Neural progenitor cell (in vitro differentiated cells): ENCODE results near the gene VPS26B. TPM values are rescaled to one million over a fixed set of nuclear protein-coding genes. Genes with fewer than 3 reads are reported as not detected.
A peak's percentile ranks its signal among the peaks of the same experiment; 100 is the strongest.

Experiments used
- DNase-seq: peaks from one replicate; pipeline ENCODE4 v3.0.0-alpha.2; 2016; ENCODE audit warnings: low spot score
- H2AFZ ChIP-seq: fragments of 200-600 bp; sonication (generic); replicated peaks from 2 replicates; pipeline ENCODE4 v1.6.1; 2016; ENCODE audit warnings: antibody characterized with exemption
- H3F3A ChIP-seq: fragments of 200-600 bp; sonication (generic); 2 replicates; pipeline ENCODE4 v1.6.1; 2016; ENCODE audit warnings: antibody characterized with exemption, low read depth
- H3K27ac ChIP-seq: fragments of 200-600 bp; sonication (generic); 2 replicates; pipeline ENCODE4 v1.5.1; 2016; ENCODE audit warnings: mild to moderate bottlenecking
- H3K27me3 ChIP-seq: fragments of 200-600 bp; sonication (generic); 2 replicates; pipeline ENCODE4 v1.6.1; 2016; ENCODE audit warnings: mild to moderate bottlenecking, moderate library complexity
- H3K36me3 ChIP-seq: fragments of 200-600 bp; sonication (generic); 2 replicates; pipeline ENCODE4 v1.5.1; 2016
- H3K4me1 ChIP-seq: fragments of 200-600 bp; sonication (generic); 2 replicates; pipeline ENCODE4 v1.6.1; 2016; ENCODE audit warnings: mixed run types
- H3K4me2 ChIP-seq: fragments of 200-600 bp; sonication (generic); 2 replicates; pipeline ENCODE4 v1.6.1; 2016
- H3K4me3 ChIP-seq: fragments of 200-600 bp; sonication (generic); 2 replicates; pipeline ENCODE4 v1.5.1; 2016
- H3K79me2 ChIP-seq: fragments of 200-600 bp; sonication (generic); 2 replicates; pipeline ENCODE4 v1.6.1; 2016; ENCODE audit warnings: low read depth
- H3K9ac ChIP-seq: fragments of 200-600 bp; sonication (generic); 2 replicates; pipeline ENCODE4 v1.6.1; 2016
- H3K9me3 ChIP-seq: fragments of 200-600 bp; sonication (generic); 2 replicates; pipeline ENCODE4 v1.5.1; 2016; ENCODE audit warnings: low read depth
- H4K20me1 ChIP-seq: fragments of 200-600 bp; sonication (generic); 2 replicates; pipeline ENCODE4 v1.6.1; 2016; ENCODE audit warnings: low read depth
- H3K27ac Mint-ChIP-seq: 3 replicates; pipeline ENCODE4 v1.8.0; 2021; ENCODE audit warnings: mixed read lengths
- H3K27me3 Mint-ChIP-seq: 2 replicates; pipeline ENCODE4 v1.8.0; 2022; ENCODE audit warnings: low read depth, mild to moderate bottlenecking, inconsistent platforms, moderate library complexity, mixed read lengths; ENCODE audit not compliant: insufficient read depth
- H3K36me3 Mint-ChIP-seq: 3 replicates; pipeline ENCODE4 v1.8.0; 2021; ENCODE audit warnings: mixed read lengths
- H3K4me1 Mint-ChIP-seq: 3 replicates; pipeline ENCODE4 v1.8.0; 2021; ENCODE audit warnings: mixed read lengths
- H3K4me3 Mint-ChIP-seq: 3 replicates; pipeline ENCODE4 v1.8.0; 2021; ENCODE audit warnings: mild to moderate bottlenecking, moderate library complexity, mixed read lengths
- H3K9me3 Mint-ChIP-seq: 3 replicates; pipeline ENCODE4 v1.8.0; 2020; ENCODE audit warnings: mixed read lengths
- EZH2 ChIP-seq: fragments of 200-600 bp; sonication (generic); IDR thresholded peaks from 2 replicates; pipeline ENCODE4 v1.6.1; 2017; ENCODE audit warnings: antibody characterized with exemption, mild to moderate bottlenecking, moderate library complexity
- EZH2phosphoT487 ChIP-seq: fragments of 200-600 bp; sonication (generic); IDR thresholded peaks from 2 replicates; pipeline ENCODE4 v1.6.1; 2017; ENCODE audit warnings: antibody characterized with exemption
- total RNA-seq: library from RNA; depleted of rRNA; stranded (reverse); fragments of >200 nt; gene quantifications from 2 replicates; pipeline ENCODE4 v1.2.3, GENCODE V29; 2015; ENCODE audit warnings: low replicate concordance
- TF ChIP-seq, protein P1 (sequence below): fragments of 200-600 bp; sonication (generic); IDR thresholded peaks from 2 replicates; pipeline ENCODE4 v1.5.1; 2017; ENCODE audit warnings: antibody characterized with exemption, mild to moderate bottlenecking

VPS26B gene
- total RNA-seq, 1 donor from 2014 or later = 17.6 TPM

DNA sequence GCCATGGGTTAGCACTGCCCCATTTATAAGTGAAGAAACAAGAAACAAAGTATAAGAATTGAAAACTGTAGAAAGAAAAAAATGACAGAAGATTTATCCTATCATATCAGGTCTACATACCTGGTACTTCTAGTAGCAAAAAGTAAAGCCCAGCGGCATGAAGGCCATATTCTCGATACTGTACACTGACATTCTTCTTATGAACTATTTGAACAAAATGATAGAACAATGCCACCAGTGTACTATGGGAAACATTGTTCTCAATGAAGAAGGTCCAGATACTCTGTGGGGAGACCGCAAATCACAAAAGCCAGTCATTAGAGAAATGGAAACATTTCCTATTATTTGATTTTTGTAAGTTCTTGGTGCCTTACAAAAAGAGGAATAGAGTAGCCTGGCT lies 7.7 kb upstream of the VPS26B start:
- peaks cover under 1% of the 10 kb centered on the region for H3K4me1 Mint-ChIP-seq
- Histone ChIP-seq H3K9me3 (no peaks in the 10 kb centered on the region), H3K9ac (no peak overlapping the region), H3F3A (no peaks in the 10 kb centered on the region), H3K79me2 (peaks cover 72% of the 10 kb centered on the region), H2AFZ (no peak overlapping the region), H3K4me1 (no peaks in the 10 kb centered on the region), H3K36me3 (no peaks in the 10 kb centered on the region), H3K27me3 (no peaks in the 10 kb centered on the region), H3K4me2 (no peak overlapping the region), H3K4me3 (no peak overlapping the region), H4K20me1 (peaks cover 22% of the 10 kb centered on the region), H3K27ac (no peak overlapping the region)
- DNase-seq = no peak
- H3K9me3 Mint-ChIP-seq = no peaks in the 10 kb centered on the region
- peaks cover 13% of the 10 kb centered on the region for H3K36me3 Mint-ChIP-seq
- H3K4me3 Mint-ChIP-seq = no peak overlapping the region
- TF ChIP-seq EZH2phosphoT487 (no peak), EZH2 (no peak)
- TF ChIP-seq, protein P1, sequence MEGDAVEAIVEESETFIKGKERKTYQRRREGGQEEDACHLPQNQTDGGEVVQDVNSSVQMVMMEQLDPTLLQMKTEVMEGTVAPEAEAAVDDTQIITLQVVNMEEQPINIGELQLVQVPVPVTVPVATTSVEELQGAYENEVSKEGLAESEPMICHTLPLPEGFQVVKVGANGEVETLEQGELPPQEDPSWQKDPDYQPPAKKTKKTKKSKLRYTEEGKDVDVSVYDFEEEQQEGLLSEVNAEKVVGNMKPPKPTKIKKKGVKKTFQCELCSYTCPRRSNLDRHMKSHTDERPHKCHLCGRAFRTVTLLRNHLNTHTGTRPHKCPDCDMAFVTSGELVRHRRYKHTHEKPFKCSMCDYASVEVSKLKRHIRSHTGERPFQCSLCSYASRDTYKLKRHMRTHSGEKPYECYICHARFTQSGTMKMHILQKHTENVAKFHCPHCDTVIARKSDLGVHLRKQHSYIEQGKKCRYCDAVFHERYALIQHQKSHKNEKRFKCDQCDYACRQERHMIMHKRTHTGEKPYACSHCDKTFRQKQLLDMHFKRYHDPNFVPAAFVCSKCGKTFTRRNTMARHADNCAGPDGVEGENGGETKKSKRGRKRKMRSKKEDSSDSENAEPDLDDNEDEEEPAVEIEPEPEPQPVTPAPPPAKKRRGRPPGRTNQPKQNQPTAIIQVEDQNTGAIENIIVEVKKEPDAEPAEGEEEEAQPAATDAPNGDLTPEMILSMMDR = no peak
- H3K27ac Mint-ChIP-seq = no peak overlapping the region
- H3K27me3 Mint-ChIP-seq = no peaks in the 10 kb centered on the region

DNA sequence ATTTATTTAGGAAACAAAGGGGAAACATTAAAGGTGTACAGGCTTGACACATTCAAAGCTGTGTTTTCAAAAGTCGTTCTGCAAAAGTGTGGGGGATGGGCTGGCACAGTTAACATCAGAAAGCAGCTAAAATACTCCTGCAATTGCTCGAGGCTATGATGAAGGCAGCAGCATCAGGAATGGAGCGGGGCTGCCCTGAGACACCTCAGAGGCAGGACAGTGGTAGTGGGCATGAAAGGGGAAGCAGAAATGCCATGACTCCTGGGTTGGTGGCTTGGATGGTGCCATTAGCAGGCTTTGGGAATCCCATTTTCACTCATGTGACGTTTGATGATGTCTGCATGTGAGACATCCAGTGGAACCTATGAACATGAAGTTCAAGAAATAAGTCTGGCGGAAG lies 1.4 kb upstream of the VPS26B start:
- Histone ChIP-seq H3K9me3 (no peaks in the 10 kb centered on the region), H3K4me2 (peak overlapping the region; percentile 99), H3K4me1 (peaks cover 19% of the 10 kb centered on the region), H3K79me2 (peaks cover 56% of the 10 kb centered on the region), H3K27ac (no peak overlapping the region), H3K36me3 (no peaks in the 10 kb centered on the region), H3K4me3 (peak overlapping the region; percentile 80), H3K27me3 (peaks cover 14% of the 10 kb centered on the region), H3K9ac (peak overlapping the region; percentile 77), H2AFZ (no peak overlapping the region), H3F3A (no peaks in the 10 kb centered on the region), H4K20me1 (peaks cover 30% of the 10 kb centered on the region)
- H3K4me3 Mint-ChIP-seq = peak overlapping the region; percentile 93
- peaks cover 4% of the 10 kb centered on the region for H3K27me3 Mint-ChIP-seq
- peaks cover 11% of the 10 kb centered on the region for H3K36me3 Mint-ChIP-seq
- DNase-seq = peak; percentile 4
- no peaks in the 10 kb centered on the region for H3K9me3 Mint-ChIP-seq
- no peak for TF ChIP-seq EZH2phosphoT487
- TF ChIP-seq, protein P1 = no peak
- no peak for TF ChIP-seq EZH2
- peaks cover 27% of the 10 kb centered on the region for H3K4me1 Mint-ChIP-seq
- no peak overlapping the region for H3K27ac Mint-ChIP-seq

DNA sequence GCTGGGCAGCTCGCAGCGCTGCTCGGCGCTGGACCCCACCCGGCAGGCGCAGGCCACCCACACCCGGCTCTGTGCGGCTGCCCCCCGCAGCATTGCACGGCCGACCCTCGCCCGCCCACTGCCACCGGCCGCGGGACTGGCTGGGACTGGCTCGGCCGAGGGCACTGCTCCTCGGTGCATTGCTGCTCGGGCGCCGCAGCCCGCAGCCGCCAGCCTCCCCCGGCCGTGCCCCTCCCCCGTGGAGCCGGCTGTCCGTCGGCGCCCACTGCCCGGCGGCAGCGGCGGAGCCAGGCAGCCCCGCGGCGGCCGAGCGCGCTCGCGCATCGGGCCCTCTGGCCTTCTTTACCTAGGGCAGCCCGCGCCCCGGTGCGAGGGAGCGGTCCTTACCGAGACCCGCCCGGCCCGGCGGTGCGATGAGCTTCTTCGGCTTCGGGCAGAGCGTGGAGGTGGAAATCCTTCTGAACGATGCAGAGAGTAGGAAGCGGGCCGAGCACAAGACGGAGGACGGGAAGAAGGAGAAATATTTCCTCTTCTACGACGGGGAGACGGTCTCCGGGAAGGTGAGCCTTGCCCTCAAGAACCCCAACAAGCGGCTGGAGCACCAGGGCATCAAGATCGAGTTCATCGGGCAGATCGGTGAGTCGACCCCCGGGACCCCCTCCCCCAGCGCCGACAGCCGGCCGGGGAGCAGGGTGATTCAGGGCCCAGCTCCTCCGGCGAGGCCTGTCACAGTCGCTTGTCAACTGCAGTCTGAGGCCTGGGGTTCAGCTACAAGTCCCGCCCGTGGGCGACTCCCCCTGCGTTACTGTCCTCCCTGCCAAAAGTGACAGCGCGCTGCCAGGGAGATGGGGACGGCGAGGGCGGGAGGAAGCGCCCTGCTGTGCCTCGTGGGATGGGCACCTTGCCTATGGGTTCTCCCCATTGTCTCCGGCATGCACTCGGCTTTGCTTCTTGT lies 516 bp downstream of the VPS26B start:
- H3K79me2 ChIP-seq = peaks cover 53% of the 10 kb centered on the region
- TF ChIP-seq EZH2phosphoT487 (no peak), EZH2 (no peak)
- TF ChIP-seq, protein P1 = no peak
- H3K4me3 Mint-ChIP-seq = peak overlapping the region; percentile 96

More for the DNA sequence above, 516 bp downstream of the VPS26B start:
- H3K9me3 Mint-ChIP-seq = no peaks in the 10 kb centered on the region
- Histone ChIP-seq H3K27me3 (peaks cover 14% of the 10 kb centered on the region), H3K4me1 (peaks cover 19% of the 10 kb centered on the region), H3K27ac (no peak overlapping the region), H3K9ac (peak overlapping the region; percentile 62), H3K4me2 (peak overlapping the region; percentile 81), H2AFZ (peak overlapping the region; percentile 97), H4K20me1 (peaks cover 28% of the 10 kb centered on the region), H3K4me3 (peak overlapping the region; percentile 80), H3F3A (no peaks in the 10 kb centered on the region), H3K9me3 (no peaks in the 10 kb centered on the region), H3K36me3 (no peaks in the 10 kb centered on the region)
- H3K27ac Mint-ChIP-seq = no peak overlapping the region
- H3K4me1 Mint-ChIP-seq = peaks cover 40% of the 10 kb centered on the region
- peaks cover 4% of the 10 kb centered on the region for H3K27me3 Mint-ChIP-seq
- peak; percentile 80 for DNase-seq
- H3K36me3 Mint-ChIP-seq = no peaks in the 10 kb centered on the region
